HUDEP-2 (cell line): Measurements from ENCODE around the gene PTPN9.
A peak's percentile ranks its signal among the peaks of the same experiment; 100 is the strongest.
"Not testable (repeated sequence)": the region's sequence is repeated elsewhere in the genome, so short reads cannot be mapped to it uniquely, and the experiment has no call there.

ENCODE experiments used
- DNase-seq, 76 experiments: peaks; one replicate each; lab custom pipeline; 2025; ENCODE audit not compliant: unreplicated experiment in 76 of 76; lab: John Stamatoyannopoulos, UW

Gene PTPN9

DNA sequence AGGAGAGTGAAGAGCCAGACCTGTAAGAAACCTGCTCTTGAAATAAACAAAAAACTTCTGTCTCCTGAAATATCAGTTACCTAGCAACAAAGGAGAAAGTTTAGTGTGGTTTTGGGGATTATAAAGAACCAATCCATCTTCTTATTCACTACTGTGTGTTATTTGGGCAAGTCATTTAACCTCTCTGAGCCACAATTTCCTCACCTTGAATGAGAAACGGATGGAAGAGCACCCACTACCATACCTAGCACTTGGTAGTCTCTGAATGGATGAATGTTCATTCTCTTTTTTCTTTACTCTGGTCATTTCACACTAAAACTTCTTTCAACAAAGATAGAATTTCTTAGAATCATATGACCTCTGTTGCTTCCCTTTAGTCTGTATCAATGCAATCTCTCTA, 45.2 kb downstream of the PTPN9 start:
- DNase-seq: no peak

DNA sequence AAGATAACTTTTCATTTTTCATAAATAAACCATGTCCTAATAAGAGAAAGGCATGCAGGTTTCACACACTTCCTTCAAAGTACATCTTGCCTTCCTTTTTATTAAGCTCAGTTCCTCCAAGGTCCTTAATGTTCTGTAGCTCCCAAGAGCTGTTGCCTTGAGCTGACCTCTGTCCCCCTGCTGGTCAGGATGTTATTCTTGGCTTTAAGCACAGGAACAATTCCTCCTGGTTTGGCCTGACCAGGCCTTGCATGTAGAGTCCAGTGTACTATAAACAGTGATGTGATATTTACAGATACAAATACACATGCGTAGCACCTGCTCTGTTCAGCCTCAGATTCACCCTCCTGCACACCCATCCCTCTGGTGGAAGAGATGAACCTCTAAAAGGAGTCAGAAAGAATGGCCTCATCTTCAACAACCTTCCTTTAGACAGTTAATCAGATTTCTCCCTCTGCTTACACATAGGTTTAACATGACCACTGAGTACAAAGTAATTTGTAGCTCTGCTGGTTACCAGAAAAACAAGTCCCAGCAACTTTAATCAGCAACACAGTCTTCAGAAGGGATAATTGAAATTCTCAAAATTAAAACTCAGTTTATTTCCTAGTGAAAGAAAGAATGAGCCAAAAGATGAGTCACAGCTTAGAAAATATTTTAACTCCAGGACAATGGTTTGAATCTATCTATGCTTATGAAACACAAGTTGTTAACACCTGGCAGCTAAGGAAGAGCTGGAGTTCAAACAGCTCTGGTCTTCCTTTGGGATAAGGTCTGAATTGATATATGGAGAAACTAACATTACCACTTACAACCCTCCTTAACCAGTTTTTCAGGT, 46.5 kb downstream of the PTPN9 start:
- DNase-seq: peak in 19 of 76 experiments; percentile 3 to 48 (median 16)

GRCh38 chr15:75531041-75531450, 48.1 kb downstream of the PTPN9 start:
- DNase-seq: no peak

DNA sequence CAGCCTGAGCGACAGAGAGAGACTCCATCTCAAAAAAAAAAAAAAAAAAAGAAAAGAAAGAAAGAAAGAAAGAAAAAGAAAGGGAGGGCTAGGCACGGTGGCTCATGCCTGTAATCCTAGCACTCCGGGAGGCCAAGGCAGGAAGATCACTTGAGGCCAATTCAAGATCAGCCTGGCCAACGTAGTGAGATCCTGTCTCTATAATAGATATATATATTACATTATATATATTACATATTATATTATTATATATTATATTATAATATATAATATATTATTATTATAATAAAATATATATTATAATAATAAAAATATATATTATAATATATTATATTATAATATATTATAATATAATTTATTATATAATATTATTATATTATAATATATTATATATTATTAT, 48.9 kb downstream of the PTPN9 start:
- DNase-seq: no peak

- DNase-seq: not testable (repeated sequence)
Measured at GRCh38 chr15:75525756-75526155, 53.4 kb downstream of the PTPN9 start.

DNA sequence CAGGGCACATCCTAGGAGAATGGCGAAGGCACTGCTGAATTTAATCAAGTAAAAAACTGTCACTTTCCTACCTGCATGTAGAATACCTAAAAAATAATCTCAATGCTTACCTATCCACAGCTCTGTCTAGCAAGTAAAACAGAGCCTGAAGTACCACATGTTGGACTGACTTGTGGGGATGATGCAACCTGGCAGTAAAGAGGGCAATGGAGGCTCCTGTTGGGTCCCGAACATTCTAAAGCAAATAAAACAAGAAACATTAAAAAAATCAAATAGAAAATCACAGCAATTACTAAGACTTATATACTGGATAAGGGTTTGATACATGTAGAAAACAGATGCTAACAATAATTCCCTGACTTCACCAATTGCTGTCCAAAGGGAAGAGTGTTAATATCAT, 56.1 kb downstream of the PTPN9 start:
- DNase-seq: no peak

DNA sequence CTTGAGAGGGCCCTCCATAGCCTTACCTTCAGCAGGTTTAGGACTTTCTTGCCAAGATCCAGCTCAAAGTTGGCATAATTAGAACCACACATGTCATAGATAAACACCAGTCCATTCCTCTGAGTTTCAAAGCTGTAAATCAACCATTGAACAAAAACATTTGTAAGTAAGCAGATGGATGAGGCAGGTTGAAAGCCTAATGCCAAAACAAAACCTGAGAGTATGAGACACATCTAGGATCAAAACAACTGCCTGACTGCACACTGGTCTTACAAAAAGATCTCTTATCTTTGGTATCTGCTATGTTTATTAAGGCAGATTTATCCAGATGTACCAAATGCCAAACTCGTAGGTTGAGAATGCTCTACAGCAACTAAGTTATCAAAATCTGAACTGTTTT, 61.9 kb downstream of the PTPN9 start:
- DNase-seq: no peak

- peak in 27 of 76 experiments; percentile 4 to 55 (median 32) for DNase-seq
Measured at GRCh38 chr15:75508840-75509532, 70.1 kb downstream of the PTPN9 start.

GRCh38 chr15:75502360-75502759, 76.8 kb downstream of the PTPN9 start:
- DNase-seq: no peak

- DNase-seq: no peak
Measured at GRCh38 chr15:75493732-75494131, 85.4 kb downstream of the PTPN9 start.

DNA sequence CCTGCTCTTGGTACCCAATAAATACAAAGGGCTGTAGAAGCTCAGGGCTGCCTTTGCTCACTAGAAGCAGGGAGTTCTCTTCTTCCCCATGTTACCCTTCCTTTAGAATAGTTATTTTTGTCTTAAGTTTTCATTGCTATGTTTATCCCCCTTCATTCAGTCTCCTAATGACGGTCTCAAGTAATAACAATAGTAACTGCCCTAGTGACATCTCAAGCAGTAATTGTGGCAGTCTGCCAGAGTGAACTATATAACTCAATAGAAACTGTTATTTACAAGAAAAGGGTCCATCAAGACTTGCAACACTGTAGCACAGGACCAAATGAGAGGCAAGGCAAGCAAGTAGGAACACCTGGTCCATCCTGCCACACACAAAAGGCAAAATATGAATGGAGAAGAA, 95.2 kb downstream of the PTPN9 start:
- DNase-seq: no peak

- not testable (repeated sequence) for DNase-seq
Measured at GRCh38 chr15:75483556-75483955, 95.6 kb downstream of the PTPN9 start.

DNA sequence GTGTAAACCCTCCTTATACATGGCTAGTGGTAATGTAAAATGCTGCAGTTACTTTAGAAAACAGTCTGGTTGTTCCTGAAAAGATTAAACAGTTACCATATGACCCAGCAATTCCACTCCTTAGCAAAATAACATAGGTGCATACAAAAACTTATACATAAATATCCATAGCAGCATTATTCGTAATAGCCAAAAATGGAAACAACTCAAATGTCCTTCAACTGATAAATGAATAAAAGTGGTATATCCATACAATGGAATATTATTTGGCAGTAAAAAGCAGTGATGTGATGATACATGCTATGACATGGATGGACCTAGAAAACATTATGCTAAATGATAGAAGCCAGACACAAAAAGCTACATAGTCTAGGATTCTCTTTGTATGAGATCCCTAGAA, 96.0 kb downstream of the PTPN9 start:
- no peak for DNase-seq

- DNase-seq: not testable (repeated sequence)
Measured at GRCh38 chr15:75480463-75480862, 98.7 kb downstream of the PTPN9 start.

DNA sequence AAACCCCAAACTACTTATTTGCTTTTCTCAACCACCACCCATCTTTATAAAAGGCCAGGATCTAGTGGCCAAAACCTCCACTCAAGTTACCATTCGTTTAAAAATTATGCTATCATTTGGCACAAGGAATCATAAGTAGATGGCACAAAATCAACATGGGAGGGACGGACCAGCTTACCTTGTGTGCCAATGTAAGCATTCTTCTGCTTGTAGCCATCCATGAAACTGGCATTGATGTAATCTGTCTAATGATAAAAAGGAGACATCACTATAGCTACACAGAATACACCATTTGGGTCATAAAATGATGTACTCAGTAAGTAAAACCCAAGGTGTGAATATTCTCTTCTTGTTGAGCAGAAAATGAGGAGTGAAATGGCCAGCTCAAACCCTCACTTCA, 99.4 kb downstream of the PTPN9 start:
- DNase-seq: no peak

- DNase-seq: not testable (repeated sequence)
Measured at GRCh38 chr15:75477094-75477493, 102.0 kb downstream of the PTPN9 start.

- DNase-seq: no peak
Measured at GRCh38 chr15:75468913-75469598, 110.1 kb downstream of the PTPN9 start.

- no peak for DNase-seq
Measured at GRCh38 chr15:75460646-75461045, 118.5 kb downstream of the PTPN9 start.

GRCh38 chr15:75459581-75459980, 119.5 kb downstream of the PTPN9 start:
- DNase-seq: no peak

DNA sequence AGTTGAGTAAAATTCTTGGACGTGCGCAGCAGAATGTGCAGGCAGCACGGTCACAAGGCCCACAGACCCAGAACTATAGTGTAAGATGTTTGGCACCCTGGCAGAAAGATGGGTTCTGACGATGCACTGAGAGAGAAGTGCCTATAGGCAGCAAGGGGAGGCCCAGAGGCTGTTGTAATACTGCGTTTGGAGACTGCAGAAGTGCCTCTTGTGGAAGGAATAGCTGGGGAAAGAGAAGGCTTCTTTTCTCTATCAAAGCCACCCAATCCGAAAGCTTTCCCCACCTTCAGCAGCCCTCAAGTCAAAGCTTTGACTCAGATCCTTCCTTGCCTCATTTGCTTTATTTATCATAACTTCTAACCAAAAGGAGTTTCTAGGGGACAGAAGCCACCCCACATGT, 122.4 kb downstream of the PTPN9 start:
- no peak for DNase-seq

DNA sequence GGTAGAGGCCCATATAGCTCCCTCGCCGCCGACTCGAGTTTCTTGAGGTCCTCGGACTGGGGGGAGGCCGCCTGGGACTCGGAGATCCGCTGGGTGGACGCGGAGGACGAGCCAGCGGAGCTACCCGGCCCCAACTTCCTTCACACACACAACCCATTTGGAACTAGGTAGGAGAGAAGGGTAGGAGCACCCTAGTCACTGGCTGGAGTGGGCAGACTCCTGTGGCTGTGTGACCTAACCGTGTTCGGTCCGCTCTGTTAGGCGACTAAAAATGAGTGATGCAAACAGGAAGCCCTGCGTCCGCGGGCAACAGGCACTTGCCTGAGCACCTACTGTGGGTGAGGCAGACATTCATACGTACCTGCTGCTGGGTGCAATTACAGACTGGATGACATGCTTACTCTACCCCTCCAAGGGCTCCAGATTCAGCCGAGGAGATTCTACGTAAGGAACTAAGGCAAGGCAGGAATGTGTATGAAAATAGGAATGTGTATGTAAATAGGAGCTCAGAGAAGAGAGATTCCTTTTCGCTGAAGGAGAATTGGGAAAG, 123.1 kb downstream of the PTPN9 start:
- peak in 31 of 76 experiments; percentile 4 to 91 (median 31) for DNase-seq
